Spleen (tissue), 11 donors: ENCODE data around the gene DNAJB2. TPM values are rescaled to one million over a fixed set of nuclear protein-coding genes. Genes with fewer than 3 reads are reported as not detected.
A peak's percentile ranks its signal among the peaks of the same experiment; 100 is the strongest.

Experiments used
- DNase-seq: peaks from one replicate; pipeline ENCODE4 v3.0.0-alpha.2; 2020
- H3K27ac ChIP-seq, 8 donors: fragments of 200-600 bp; sonication (generic) in 7 of 8; 1 replicate in 4 of 8; 2 replicates in 4 of 8; pipeline versions ENCODE4 v1.5.0 to v1.8.0; 2016 to 2021; ENCODE audit warnings: inconsistent platforms in 4 of 8, mild to moderate bottlenecking in 4 of 8, moderate library complexity in 1 of 8
- H3K27me3 ChIP-seq, 7 donors: fragments of 200-600 bp; sonication (generic) in 6 of 7; replicated peaks in 1 of 7; 1 replicate in 4 of 7; 2 replicates in 3 of 7; pipeline versions ENCODE4 v1.5.0 to v1.8.0; 2016 to 2021; ENCODE audit warnings: inconsistent platforms in 3 of 7, mild to moderate bottlenecking in 1 of 7
- H3K36me3 ChIP-seq, 6 donors: fragments of 200-600 bp; sonication (generic) in 5 of 6; 1 replicate in 4 of 6; 2 replicates in 2 of 6; pipeline versions ENCODE4 v1.5.0 to v1.8.0; 2016 to 2021; ENCODE audit warnings: inconsistent platforms in 2 of 6
- H3K4me1 ChIP-seq, 6 donors: fragments of 200-600 bp; sonication (generic) in 5 of 6; 1 replicate in 3 of 6; 2 replicates in 3 of 6; pipeline versions ENCODE4 v1.5.0 to v1.8.0; 2016 to 2021; ENCODE audit warnings: inconsistent platforms in 3 of 6
- H3K4me3 ChIP-seq, 8 donors: fragments of 200-600 bp; sonication (generic) in 7 of 8; 1 replicate in 4 of 8; 2 replicates in 4 of 8; pipeline versions ENCODE4 v1.5.0 to v1.8.0; 2016 to 2021; ENCODE audit warnings: inconsistent platforms in 4 of 8, mild to moderate bottlenecking in 4 of 8, moderate library complexity in 2 of 8
- H3K9me3 ChIP-seq, 8 donors: fragments of 200-600 bp; sonication (generic) in 7 of 8; 1 replicate in 4 of 8; 2 replicates in 4 of 8; pipeline versions ENCODE4 v1.5.0 to v1.8.0; 2016 to 2021; ENCODE audit warnings: inconsistent platforms in 4 of 8
- POLR2A ChIP-seq, 3 donors: fragments of 450-650 bp; IDR thresholded peaks; one replicate each; pipeline ENCODE4 v1.5.1; 2017; ENCODE audit warnings: antibody characterized with exemption in 3 of 3, mild to moderate bottlenecking in 1 of 3
- POLR2AphosphoS5 ChIP-seq, 3 donors: sonication (generic); formaldehyde crosslinking; IDR thresholded peaks; one replicate each; pipeline ENCODE4 v1.5.1; 2017; ENCODE audit warnings: antibody characterized with exemption in 3 of 3
- WGBS, 5 donors: extraction: QIAGEN DNeasy Blood & Tissue Kit in 3 of 5; methylation state at CpG; one replicate each; pipeline versions ENCODE4 v1.1.5 to v1.1.7; 2013 to 2018; 5-methylcytosine and 5-hydroxymethylcytosine counted together
- intact Hi-C: fragments of 100-400 bp; cut with DNase I; formaldehyde crosslinking; loops from one replicate; pipeline ENCODE4 v1.15.0; 2023; ENCODE audit warnings: low total_unique reads
- polyA plus RNA-seq, 3 donors: library from polyadenylated mRNA; stranded (reverse); fragments of 200-250 nt; gene quantifications; one replicate each; pipeline ENCODE4 v1.2.1, GENCODE V29; 2013
- total RNA-seq, 7 donors: library from RNA; depleted of rRNA in 3 of 7; stranded (reverse); fragments of >200 nt in 3 of 7; fragmentation: NEBNext Ultra II Directional in 4 of 7; extraction: Animal tissue kit (Norgen Biotek cat#: 25700) in 4 of 7; gene quantifications; one replicate each; pipeline versions ENCODE4 v1.1.0 to v1.2.1, GENCODE V29; 2016 to 2021
- TF ChIP-seq, protein P1 (sequence below), 11 experiments: fragments of 200-600 bp in 7 of 11; fragments of 450-650 bp in 4 of 11; sonication (generic) in 4 of 11; IDR thresholded peaks in 8 of 11; conservative IDR thresholded peaks in 3 of 11; 1 replicate in 7 of 11; 2 replicates in 4 of 11; pipeline versions ENCODE4 v1.4.0 to v1.8.0; 2016 to 2021; ENCODE audit warnings: antibody characterized with exemption in 11 of 11, inconsistent platforms in 4 of 11, mild to moderate bottlenecking in 1 of 11
- donor health status: healthy with polysubstance abuse.
- donor health status: DM: no; HTN: no; CAD: no; lungs with moderate emphysema.
- donor health status: DM: no; HTN: no; CAD: no.
- donor health status: Bipolar disorder and iron deficiency.
- donor health status: healthy.
- donor health status: DM: no; HTN: no; CAD: no.
- donor health status: DM: yes; HTN: yes; CAD: no.

Gene DNAJB2
- total and polyA plus RNA-seq, 10 donors: 31.4 to 67.2 (median 53.6) TPM

DNA sequence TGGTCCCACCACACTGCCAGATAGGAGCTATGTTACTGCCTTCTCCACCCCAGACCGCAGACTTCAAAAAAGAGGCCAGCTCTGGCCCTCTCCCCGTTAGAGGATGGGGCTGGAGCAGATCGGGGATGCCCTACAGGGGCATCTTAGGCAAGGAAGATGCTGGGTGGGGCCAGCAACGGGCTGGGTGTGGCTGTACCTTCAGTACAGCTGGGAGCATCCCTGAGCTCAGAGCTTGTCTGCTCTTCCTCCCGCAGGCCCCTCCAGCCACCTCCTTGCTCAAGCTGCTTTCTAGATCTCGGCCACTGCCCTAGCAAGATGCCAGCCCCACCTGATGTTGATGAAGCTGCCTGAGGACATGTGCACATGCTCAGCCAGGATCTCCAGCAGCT lies 20.2 kb downstream of the DNAJB2 start:
- WGBS, 5 donors: 74 to 83% (median 79%) methylated on average over 6 of the region's 6 CpGs
- DNase-seq: peak; percentile 74

DNA sequence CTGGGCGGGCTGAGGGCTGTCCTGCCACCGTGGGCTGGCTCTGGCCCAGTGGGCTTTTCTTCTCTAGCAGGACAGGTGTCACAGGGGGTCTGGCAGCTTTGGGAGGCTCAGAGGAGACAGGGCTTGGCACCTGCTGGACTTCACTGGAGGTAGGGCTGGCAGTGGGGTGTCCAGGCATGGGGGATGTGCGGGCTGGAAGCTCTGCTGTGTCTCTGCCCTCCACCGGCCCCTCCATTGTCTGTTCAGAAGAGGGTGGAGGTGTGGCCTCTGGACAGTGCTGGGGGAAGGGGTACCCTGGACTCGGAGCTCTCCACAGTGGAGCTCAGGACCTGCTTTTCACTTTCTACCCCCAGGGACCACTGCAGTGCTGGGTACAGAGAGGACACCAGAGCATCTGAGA lies 20.9 kb downstream of the DNAJB2 start:
- H3K9me3 ChIP-seq: no peaks in the 10 kb centered on the region
- 50 to 72% (median 61%) methylated on average over 1 to 5 of the region's 5 CpGs for WGBS, 5 donors
- H3K4me3 ChIP-seq: no peak overlapping the region
- H3K4me1 ChIP-seq: peaks cover 0 to 14% (median 7%) of the 10 kb centered on the region in 6 donors
- H3K27me3 ChIP-seq: peaks cover 0 to 63% (median 4%) of the 10 kb centered on the region in 7 donors
- peak; percentile 67 for DNase-seq
- H3K27ac ChIP-seq: no peak overlapping the region
- TF ChIP-seq POLR2AphosphoS5 (IDR thresholded peaks at IDR 0.05) (no peak), POLR2A (IDR thresholded peaks at IDR 0.05) (no peak)
- TF ChIP-seq, protein P1, sequence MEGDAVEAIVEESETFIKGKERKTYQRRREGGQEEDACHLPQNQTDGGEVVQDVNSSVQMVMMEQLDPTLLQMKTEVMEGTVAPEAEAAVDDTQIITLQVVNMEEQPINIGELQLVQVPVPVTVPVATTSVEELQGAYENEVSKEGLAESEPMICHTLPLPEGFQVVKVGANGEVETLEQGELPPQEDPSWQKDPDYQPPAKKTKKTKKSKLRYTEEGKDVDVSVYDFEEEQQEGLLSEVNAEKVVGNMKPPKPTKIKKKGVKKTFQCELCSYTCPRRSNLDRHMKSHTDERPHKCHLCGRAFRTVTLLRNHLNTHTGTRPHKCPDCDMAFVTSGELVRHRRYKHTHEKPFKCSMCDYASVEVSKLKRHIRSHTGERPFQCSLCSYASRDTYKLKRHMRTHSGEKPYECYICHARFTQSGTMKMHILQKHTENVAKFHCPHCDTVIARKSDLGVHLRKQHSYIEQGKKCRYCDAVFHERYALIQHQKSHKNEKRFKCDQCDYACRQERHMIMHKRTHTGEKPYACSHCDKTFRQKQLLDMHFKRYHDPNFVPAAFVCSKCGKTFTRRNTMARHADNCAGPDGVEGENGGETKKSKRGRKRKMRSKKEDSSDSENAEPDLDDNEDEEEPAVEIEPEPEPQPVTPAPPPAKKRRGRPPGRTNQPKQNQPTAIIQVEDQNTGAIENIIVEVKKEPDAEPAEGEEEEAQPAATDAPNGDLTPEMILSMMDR (IDR thresholded peaks at IDR 0.05 in 8 of 11, conservative IDR thresholded peaks at IDR 0.05 in 3 of 11): no peak
- no peaks in the 10 kb centered on the region for H3K36me3 ChIP-seq
- intact Hi-C loops: no loop called here

More for the DNA sequence above, 20.2 kb downstream of the DNAJB2 start:
- no peak overlapping the region for H3K27ac ChIP-seq
- TF ChIP-seq POLR2AphosphoS5 (IDR thresholded peaks at IDR 0.05): no peak
- TF ChIP-seq POLR2A (IDR thresholded peaks at IDR 0.05): no peak
- TF ChIP-seq, protein P1 (IDR thresholded peaks at IDR 0.05 in 8 of 11, conservative IDR thresholded peaks at IDR 0.05 in 3 of 11): no peak
- no peaks in the 10 kb centered on the region for H3K9me3 ChIP-seq
- intact Hi-C loops: no loop called here
- H3K36me3 ChIP-seq: no peaks in the 10 kb centered on the region
- H3K4me1 ChIP-seq: peaks cover 0 to 20% (median 13%) of the 10 kb centered on the region in 6 donors
- no peak overlapping the region for H3K4me3 ChIP-seq
- H3K27me3 ChIP-seq: peaks cover 0 to 59% (median 4%) of the 10 kb centered on the region in 7 donors

DNA sequence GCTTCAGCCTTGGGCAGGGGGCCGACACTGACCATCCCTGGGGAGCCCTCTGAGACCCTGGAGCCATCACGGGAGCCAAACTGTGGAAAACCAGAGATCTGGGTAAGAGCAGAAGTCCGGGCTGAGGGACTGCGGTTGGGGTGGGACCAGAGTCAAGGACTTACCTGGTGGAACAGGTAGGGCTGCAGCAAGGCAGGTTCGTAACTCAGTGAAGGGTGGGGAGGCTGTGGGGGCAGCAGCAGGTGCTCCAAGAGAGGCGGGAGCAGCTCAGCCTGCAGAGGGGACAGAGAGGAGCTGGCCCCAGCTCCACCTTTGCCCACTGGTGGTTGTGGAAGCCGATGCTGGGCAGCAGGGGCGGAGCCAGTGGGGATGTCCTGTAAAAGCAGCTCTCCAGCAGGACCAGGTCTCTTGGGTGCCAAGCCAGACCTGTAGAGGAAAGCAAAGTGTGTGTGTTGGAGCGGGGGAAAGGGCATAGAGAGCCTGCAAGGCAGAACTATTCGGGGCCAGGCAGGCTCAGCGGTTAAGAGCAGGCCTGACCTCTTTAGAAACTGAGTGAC lies 23.3 kb downstream of the DNAJB2 start:
- Histone ChIP-seq H3K4me3 (no peak overlapping the region), H3K27ac (no peak overlapping the region), H3K36me3 (no peaks in the 10 kb centered on the region), H3K9me3 (no peaks in the 10 kb centered on the region), H3K27me3 (peaks cover 0 to 77% (median 10%) of the 10 kb centered on the region in 7 donors), H3K4me1 (peaks cover 0 to 9% (median 3%) of the 10 kb centered on the region in 6 donors)
- TF ChIP-seq, protein P1 (IDR thresholded peaks at IDR 0.05 in 8 of 11, conservative IDR thresholded peaks at IDR 0.05 in 3 of 11): no peak
- TF ChIP-seq POLR2A (IDR thresholded peaks at IDR 0.05): no peak
- no peak for TF ChIP-seq POLR2AphosphoS5 (IDR thresholded peaks at IDR 0.05)
- peak; percentile 68 for DNase-seq
- WGBS, 5 donors: 70 to 84% (median 80%) methylated on average over 11 of the region's 11 CpGs
- intact Hi-C loops: no loop called here

DNA sequence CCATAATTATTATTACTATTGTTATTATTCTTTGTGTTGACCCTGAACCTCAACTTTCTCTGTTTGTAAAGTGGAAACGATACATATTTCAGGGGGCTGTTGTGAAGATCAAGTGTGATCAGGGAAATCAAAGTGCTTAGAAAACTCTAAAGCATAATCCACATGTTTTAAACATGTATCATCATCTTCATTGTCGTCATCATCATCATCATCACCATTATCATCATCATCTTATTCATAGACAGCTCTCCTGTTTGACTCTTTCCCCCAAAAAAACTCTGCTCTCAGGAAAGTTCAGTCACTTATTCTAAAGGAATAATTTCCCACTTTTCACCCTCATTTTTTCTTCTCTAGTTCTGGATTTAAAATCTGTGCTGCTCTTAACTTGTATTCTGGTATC lies 25.1 kb downstream of the DNAJB2 start:
- 56 to 67% (median 62%) methylated on average over 2 of the region's 2 CpGs for WGBS, 5 donors

More for the DNA sequence above, 25.1 kb downstream of the DNAJB2 start:
- intact Hi-C loops: no loop called here
- peaks cover 2 to 89% (median 25%) of the 10 kb centered on the region in 7 donors for H3K27me3 ChIP-seq
- no peaks in the 10 kb centered on the region for H3K9me3 ChIP-seq
- no peaks in the 10 kb centered on the region for H3K36me3 ChIP-seq
- H3K4me1 ChIP-seq: peaks cover 0 to 13% (median 2%) of the 10 kb centered on the region in 6 donors
- no peak for DNase-seq
- H3K27ac ChIP-seq: no peak overlapping the region
- TF ChIP-seq POLR2AphosphoS5 (IDR thresholded peaks at IDR 0.05) (no peak), POLR2A (IDR thresholded peaks at IDR 0.05) (no peak)
- TF ChIP-seq, protein P1 (IDR thresholded peaks at IDR 0.05 in 8 of 11, conservative IDR thresholded peaks at IDR 0.05 in 3 of 11): no peak
- no peak overlapping the region for H3K4me3 ChIP-seq
